GM12878 (cell line): ENCODE data around the gene CBX8. TPM values are rescaled to one million over a fixed set of nuclear protein-coding genes. Genes with fewer than 3 reads are reported as not detected.

Experiments
- ATAC-seq: fragments of 200-7000 bp; cut with Tn5 transposase; 3 replicates; pipeline ENCODE4 v1.9.1; 2020; ENCODE audit warnings: mild to moderate bottlenecking, moderate library complexity
- BruUV-seq: library from RNA; stranded (reverse); fragments of 400-500 nt; replicated peaks from 2 replicates; lab custom pipeline; 2021; lab: Mats Ljungman, UMichigan
- CTCF ChIA-PET: fragments of 300-600 bp; sonication (Branson Sonifier 250); formaldehyde crosslinking; extraction: SDS; loops from one replicate; lab custom pipeline; 2021; ENCODE audit warnings: inconsistent platforms; lab: Yijun Ruan, JAX
- POLR2A ChIA-PET: fragments of 350-600 bp; formaldehyde crosslinking; extraction: SDS; loops from one replicate; lab custom pipeline; 2021; ENCODE audit warnings: inconsistent platforms; lab: Charles Lee
- RAD21 ChIA-PET: fragments of 300-600 bp; sonication (Branson Sonifier 250); formaldehyde crosslinking; loops from one replicate; lab custom pipeline; 2023; ENCODE audit warnings: antibody characterized with exemption; ENCODE audit not compliant: unreplicated experiment; lab: Charles Lee
- SMC1A ChIA-PET: fragments of 300-600 bp; sonication (Branson Sonifier 250); formaldehyde crosslinking; loops from one replicate; lab custom pipeline; 2023; ENCODE audit not compliant: unreplicated experiment, uncharacterized antibody; lab: Charles Lee
- DNase-seq: peaks from one replicate; pipeline ENCODE4 v3.0.0-alpha.2; 2011; ENCODE audit warnings: low read depth, low spot score
- FAIRE-seq: peaks from 3 replicates; lab custom pipeline; 2011; peaks lifted over from hg19 to GRCh38; lab: Jason Lieb, UNC
- H2AFZ ChIP-seq: 2 replicates; pipeline ENCODE4 v1.6.0; 2011; ENCODE audit warnings: low read depth, low read length, control low read depth; ENCODE audit not compliant: control insufficient read depth
- H3K27ac ChIP-seq: 2 replicates; pipeline ENCODE4 v1.5.1; 2011; ENCODE audit warnings: control low read depth; ENCODE audit not compliant: control insufficient read depth, insufficient read depth
- H3K27me3 ChIP-seq, 2 experiments: replicated peaks in 1 of 2; 2 replicates each; pipeline versions ENCODE4 v1.6.0 to v1.6.1; 2011; ENCODE audit warnings: low read length in 1 of 2; ENCODE audit not compliant: control insufficient read depth in 2 of 2, insufficient read depth in 2 of 2
- H3K36me3 ChIP-seq, 2 experiments: 2 replicates each; pipeline ENCODE4 v1.5.1; 2011; ENCODE audit warnings: low read length in 1 of 2; ENCODE audit not compliant: control insufficient read depth in 2 of 2, insufficient read depth in 2 of 2
- H3K4me1 ChIP-seq: 2 replicates; pipeline ENCODE4 v1.6.1; 2011; ENCODE audit warnings: mild to moderate bottlenecking, low read length, moderate library complexity, mixed read lengths; ENCODE audit not compliant: control insufficient read depth, insufficient read depth
- H3K4me2 ChIP-seq: 2 replicates; pipeline ENCODE4 v1.6.0; 2011; ENCODE audit warnings: control low read depth; ENCODE audit not compliant: control insufficient read depth, insufficient read depth
- H3K4me3 ChIP-seq: fragments of 200-600 bp; sonication (generic); 2 replicates; pipeline ENCODE4 v1.5.1; 2016
- H3K79me2 ChIP-seq: 2 replicates; pipeline ENCODE4 v1.6.0; 2011; ENCODE audit warnings: low read length; ENCODE audit not compliant: control insufficient read depth, insufficient read depth
- H3K9ac ChIP-seq: 2 replicates; pipeline ENCODE4 v1.8.0; 2011; ENCODE audit warnings: low read length, control low read depth, mixed read lengths; ENCODE audit not compliant: control insufficient read depth, insufficient read depth
- H3K9me3 ChIP-seq: replicated peaks from 3 replicates; pipeline ENCODE4 v1.5.1; 2011; ENCODE audit warnings: mild to moderate bottlenecking, low read length; ENCODE audit not compliant: control insufficient read depth, insufficient read depth
- H4K20me1 ChIP-seq: 2 replicates; pipeline ENCODE4 v1.6.0; 2011; ENCODE audit not compliant: control insufficient read depth, insufficient read depth
- EGR1 ChIP-seq, 2 experiments: IDR thresholded peaks; 1 replicate in 1 of 2; 2 replicates in 1 of 2; pipeline ENCODE4 v1.6.1; 2011 to 2012; ENCODE audit warnings: low read depth in 2 of 2, low read length in 2 of 2, borderline replicate concordance in 1 of 2, mild to moderate bottlenecking in 1 of 2, moderate library complexity in 1 of 2
- EP300 ChIP-seq, 2 experiments: fragments of 150-350 bp in 1 of 2; IDR thresholded peaks; 2 replicates each; pipeline ENCODE4 v1.6.1; 2011 to 2012; ENCODE audit warnings: low read depth in 2 of 2, low read length in 2 of 2, borderline replicate concordance in 1 of 2, improper control_type of control experiment in 1 of 2, inconsistent platforms in 1 of 2; ENCODE audit not compliant: control insufficient read depth in 1 of 2
- HDAC2 ChIP-seq: fragments of 200-600 bp; sonication (generic); IDR thresholded peaks from 2 replicates; pipeline ENCODE4 v1.6.1; 2017
- NBN ChIP-seq: fragments of 450-650 bp; IDR thresholded peaks from 2 replicates; pipeline ENCODE4 v1.6.1; 2016
- PKNOX1 ChIP-seq: fragments of 450-650 bp; IDR thresholded peaks from 2 replicates; pipeline ENCODE4 v1.6.1; 2016; ENCODE audit warnings: mild to moderate bottlenecking
- PML ChIP-seq: IDR thresholded peaks from 2 replicates; pipeline ENCODE4 v1.6.1; 2012; ENCODE audit warnings: low read length, inconsistent platforms
- POLR2A ChIP-seq: IDR thresholded peaks from 2 replicates; pipeline ENCODE4 v1.6.1; 2011; ENCODE audit warnings: low read depth, mild to moderate bottlenecking, low read length
- SIN3A ChIP-seq: IDR thresholded peaks from 2 replicates; pipeline ENCODE4 v1.6.1; 2012; ENCODE audit warnings: low read depth, low read length, improper control_type of control experiment
- SMAD1 ChIP-seq: fragments of 450-650 bp; IDR thresholded peaks from 2 replicates; pipeline ENCODE4 v1.6.1; 2018; ENCODE audit warnings: mild to moderate bottlenecking, low read depth; ENCODE audit not compliant: partially characterized antibody
- TCF7 ChIP-seq: IDR thresholded peaks from 2 replicates; pipeline ENCODE4 v1.6.1; 2014; ENCODE audit warnings: antibody characterized with exemption, borderline replicate concordance
- YY1 ChIP-seq: IDR thresholded peaks from 2 replicates; pipeline ENCODE4 v1.6.1; 2011; ENCODE audit warnings: low read depth, mild to moderate bottlenecking, low read length
- ZBTB40 ChIP-seq: fragments of 450-650 bp; IDR thresholded peaks from 2 replicates; pipeline ENCODE4 v1.6.1; 2016; ENCODE audit warnings: mild to moderate bottlenecking, moderate library complexity, borderline replicate concordance
- ZNF384 ChIP-seq: IDR thresholded peaks from 2 replicates; pipeline ENCODE4 v1.6.1; 2012; ENCODE audit warnings: low read depth, mild to moderate bottlenecking, low read length, improper control_type of control experiment, borderline replicate concordance
- ZNF622 ChIP-seq: fragments of 450-650 bp; IDR thresholded peaks from 2 replicates; pipeline ENCODE4 v1.6.1; 2017; ENCODE audit warnings: mild to moderate bottlenecking, inconsistent platforms
- ZSCAN29 ChIP-seq: fragments of 450-650 bp; IDR thresholded peaks from 2 replicates; pipeline ENCODE4 v1.6.1; 2017; ENCODE audit warnings: mild to moderate bottlenecking, moderate library complexity
- WGBS: methylation state at CpG from one replicate; pipeline ENCODE4 v1.1.6; 2016; ENCODE audit warnings: low lambda C conversion rate; ENCODE audit not compliant: insufficient replicate concordance, insufficient coverage; ENCODE audit errors: missing lambda C conversion rate; 5-methylcytosine and 5-hydroxymethylcytosine counted together
- in situ Hi-C: fragments of 300-500 bp; cut with MboI; formaldehyde crosslinking; loops from 9 replicates; pipeline ENCODE4 v1.14.3; 2018; ENCODE audit warnings: mixed read lengths
- intact Hi-C: fragments of 100-400 bp; cut with micrococcal nuclease; formaldehyde crosslinking; loops from one replicate; pipeline ENCODE4 v1.14.2; 2022; ENCODE audit not compliant: unreplicated experiment
- polyA plus RNA-seq, 11 experiments: library from polyadenylated mRNA; depleted of rRNA in 4 of 11; unstranded in 6 of 11; stranded (reverse) in 5 of 11; fragments of >200 nt; fragmentation: Nextera tagmentation in 4 of 11; fragmentation: Illumina TruSeq in 1 of 11; extraction: Ambion mirVana in 4 of 11; extraction: Trizol in 1 of 11; gene quantifications; 1 replicate in 1 of 11; 2 replicates in 10 of 11; pipeline versions ENCODE4 v1.2.1 to v1.2.3, GENCODE V29; 2011 to 2016; ENCODE audit warnings: inconsistent platforms in 2 of 11, missing spikeins in 2 of 11, low read depth in 1 of 11
- total RNA-seq, 4 experiments: library from RNA; depleted of rRNA in 3 of 4; stranded (reverse); fragments of >200 nt in 3 of 4; fragmentation: Illumina TruSeq in 1 of 4; extraction: Trizol in 1 of 4; gene quantifications; 2 replicates each; pipeline versions ENCODE4 v1.2.1 to v1.2.3, GENCODE V29; 2013 to 2021

The CBX8 gene
- total and polyA plus RNA-seq, 10 of the 15 experiments (the other 5 are each of a cell fraction or from before 2014, with no cell fraction given), result 0.03 to 6.7 (median 1.9) TPM

- FAIRE-seq, result peak; percentile 72
- ChIA-PET POLR2A (interaction anchor here (1.2 to 2.0 kb wide), 4 partner anchors 9 to 42 kb away, joined by 6 to 15 read pairs (median 9); partner anchors contain the start of gene CBX8), RAD21 (interaction anchor here (0.6 to 2.5 kb wide), 7 partner anchors 30 to 1818 kb away, joined by 3 to 11 read pairs (median 4); partner anchors contain the start of gene CBX8), SMC1A (interaction anchor here (1.0 to 1.6 kb wide), 2 partner anchors 14 to 84 kb away, joined by 3 read pairs; no protein-coding TSS in a partner anchor), CTCF (interaction anchor here (0.6 to 2.1 kb wide), 11 partner anchors 11 to 761 kb away, joined by 3 to 10 read pairs (median 3); no protein-coding TSS in a partner anchor)
- in situ Hi-C loops, result no loop called here
- H3K9me3 ChIP-seq, result no peaks in the 10 kb centered on the region; the same call in 2 of the 3 replicates
- peak overlapping the region; percentile 69 for H3K27ac ChIP-seq
- peaks cover 21% of the 10 kb centered on the region for H3K4me1 ChIP-seq
- intact Hi-C loops, result loop anchor here (5.0 kb wide), 2 partner anchors 36 to 91 kb away; no protein-coding TSS in a partner anchor
- H3K4me3 ChIP-seq, result peak overlapping the region; percentile 95
- 0 out of 2 replicates have a peak, but pooled peaks cover 5% of the 10 kb centered on the region for H4K20me1 ChIP-seq
- WGBS, result under 1% methylated on average over 24 of the region's 67 CpGs
- H3K36me3 ChIP-seq, result peaks cover 0 to 16% of the 10 kb centered on the region in 2 experiments; a peak in 2 of 4 replicates
- peaks cover 20 to 27% of the 10 kb centered on the region in 2 experiments for H3K27me3 ChIP-seq
- peaks cover 22% of the 10 kb centered on the region for H3K79me2 ChIP-seq
- BruUV-seq, result no TSS peak
- ATAC-seq, result peak; percentile 16
- DNase-seq, result no peak
- peak overlapping the region; percentile 79 for H3K4me2 ChIP-seq
- H2AFZ ChIP-seq, result no peak overlapping the region
- peak overlapping the region; percentile 84 for H3K9ac ChIP-seq
- TF ChIP-seq PML, result no peak
- TF ChIP-seq HDAC2, result 0 out of 2 replicates have a peak, but pooled peaks have one; percentile 10
- TF ChIP-seq ZSCAN29, result no peak
- peak; percentile 35; the same call in 1 of the 2 replicates for TF ChIP-seq ZNF384
- TF ChIP-seq ZBTB40, result no peak
- TF ChIP-seq ZNF622, result no peak
- no peak for TF ChIP-seq SMAD1
- TF ChIP-seq PKNOX1, result peak; percentile 29; the same call in 1 of the 2 replicates
- no peak for TF ChIP-seq TCF7
- peak; percentile 19; the same call in 1 of the 2 replicates for TF ChIP-seq POLR2A
- TF ChIP-seq YY1, result peak; percentile 89
- peak; percentile 33; the same call in 1 of the 2 replicates for TF ChIP-seq SIN3A
- TF ChIP-seq EGR1 (IDR thresholded peaks at IDR 0.05; ENCODE audit: borderline replicate concordance in 1 of 2, low read depth in 2 of 2, low read length in 2 of 2), result peak in 1 of 2 experiments; percentile 76; a peak in 2 of 3 replicates
- TF ChIP-seq EP300 (IDR thresholded peaks at IDR 0.05; ENCODE audit: borderline replicate concordance in 1 of 2, control insufficient read depth in 1 of 2, low read depth in 2 of 2, low read length in 2 of 2), result 0 out of 4 replicates have a peak, but pooled peaks of 1 of the 2 experiments have one; percentile 39
- peak; percentile 40; the same call in 1 of the 2 replicates for TF ChIP-seq NBN
Measured at GRCh38 chr17:79838522-79839274, 41.8 kb upstream of the CBX8 start.
